H1 (cell line): ENCODE results near the gene AHRR. TPM values are rescaled to one million over a fixed set of nuclear protein-coding genes. Genes with fewer than 3 reads are reported as not detected.

Source experiments
- CTCF ChIA-PET: fragments of 300-600 bp; sonication (Branson Sonifier 250); formaldehyde crosslinking; loops from one replicate; lab custom pipeline; 2021; ENCODE audit not compliant: partially characterized antibody; lab: Charles Lee
- POLR2A ChIA-PET: fragments of 300-600 bp; sonication (Branson Sonifier 250); formaldehyde crosslinking; loops from one replicate; lab custom pipeline; 2021; ENCODE audit warnings: inconsistent platforms; ENCODE audit not compliant: partially characterized antibody; lab: Charles Lee
- DNase-seq, 2 experiments: peaks; one replicate each; pipeline versions ENCODE4 v3.0.0 to v3.0.0-alpha.2; 2010 to 2022; ENCODE audit warnings: low spot score in 2 of 2, low read depth in 1 of 2, mixed read lengths in 1 of 2
- FAIRE-seq: peaks from 2 replicates; lab custom pipeline; 2011; peaks lifted over from hg19 to GRCh38; lab: Jason Lieb, UNC
- H2AFZ ChIP-seq: 2 replicates; pipeline ENCODE4 v1.8.1; 2012; ENCODE audit warnings: low read length, inconsistent platforms
- H2AK5ac ChIP-seq: 2 replicates; pipeline ENCODE4 v1.6.1; 2013; ENCODE audit warnings: low read depth, low read length
- H2BK120ac ChIP-seq: replicated peaks from 2 replicates; pipeline ENCODE3; 2013; ENCODE audit warnings: low read depth, low read length, inconsistent platforms
- H2BK12ac ChIP-seq: 2 replicates; pipeline ENCODE4 v1.6.1; 2013; ENCODE audit warnings: low read depth, low read length
- H2BK15ac ChIP-seq: 2 replicates; pipeline ENCODE4 v1.6.1; 2013; ENCODE audit warnings: low read length
- H2BK20ac ChIP-seq: 2 replicates; pipeline ENCODE4 v1.6.1; 2013; ENCODE audit warnings: low read length
- H2BK5ac ChIP-seq: 2 replicates; pipeline ENCODE4 v1.6.1; 2013; ENCODE audit warnings: low read depth, low read length
- H3K14ac ChIP-seq: 2 replicates; pipeline ENCODE4 v1.6.1; 2013; ENCODE audit warnings: inconsistent platforms; ENCODE audit not compliant: insufficient read length
- H3K18ac ChIP-seq: 2 replicates; pipeline ENCODE4 v1.6.1; 2013; ENCODE audit warnings: low read length; ENCODE audit errors: extremely low read depth
- H3K23ac ChIP-seq: 2 replicates; pipeline ENCODE4 v1.6.1; 2013; ENCODE audit warnings: inconsistent platforms; ENCODE audit not compliant: insufficient read length
- H3K23me2 ChIP-seq: 2 replicates; pipeline ENCODE4 v1.6.1; 2013; ENCODE audit warnings: low read depth, low read length
- H3K27ac ChIP-seq: 2 replicates; pipeline ENCODE4 v1.6.1; 2011; ENCODE audit warnings: low read depth, low read length, inconsistent platforms
- H3K27me3 ChIP-seq, 4 experiments: replicated peaks in 1 of 4; 1 replicate in 1 of 4; 2 replicates in 3 of 4; pipeline versions ENCODE4 v1.6.1 to v1.8.1; 2011 to 2013; ENCODE audit warnings: low read length in 3 of 4, mild to moderate bottlenecking in 3 of 4, inconsistent platforms in 2 of 4, mixed read lengths in 2 of 4, moderate library complexity in 1 of 4; ENCODE audit not compliant: control insufficient read depth in 3 of 4, insufficient read depth in 3 of 4; ENCODE audit errors: extremely low read depth in 1 of 4
- H3K36me3 ChIP-seq, 4 experiments: 2 replicates each; pipeline versions ENCODE4 v1.6.1 to v1.8.1; 2011 to 2013; ENCODE audit warnings: mild to moderate bottlenecking in 4 of 4, low read length in 3 of 4, moderate library complexity in 2 of 4, control low read depth in 1 of 4, inconsistent platforms in 1 of 4; ENCODE audit not compliant: insufficient read depth in 4 of 4, control insufficient read depth in 2 of 4
- H3K4ac ChIP-seq: replicated peaks from 2 replicates; pipeline ENCODE3; 2013; ENCODE audit warnings: low read length, low read depth, mixed read lengths, inconsistent platforms; ENCODE audit not compliant: insufficient read length
- H3K4me1 ChIP-seq, 4 experiments: replicated peaks in 1 of 4; 1 replicate in 1 of 4; 2 replicates in 3 of 4; pipeline versions ENCODE4 v1.6.1 to v1.8.1; 2011 to 2013; ENCODE audit warnings: low read length in 3 of 4, inconsistent platforms in 2 of 4, mixed read lengths in 1 of 4; ENCODE audit not compliant: insufficient read depth in 4 of 4, control insufficient read depth in 3 of 4
- H3K4me2 ChIP-seq, 2 experiments: 2 replicates each; pipeline versions ENCODE4 v1.6.1 to v1.8.1; 2011 to 2013; ENCODE audit warnings: low read depth in 2 of 2, low read length in 2 of 2, control low read depth in 1 of 2, inconsistent platforms in 1 of 2, mild to moderate bottlenecking in 1 of 2; ENCODE audit not compliant: insufficient read depth in 1 of 2
- H3K4me3 ChIP-seq, 4 experiments: fragments of 200-600, 300-600 bp in 1 of 4; sonication (generic), shearing (Covaris generic), sonication (Bioruptor Twin) in 1 of 4; 2 replicates each; pipeline versions ENCODE4 v1.5.1 to v1.8.1; 2011 to 2016; ENCODE audit warnings: low read length in 4 of 4, low read depth in 3 of 4, control low read depth in 2 of 4, inconsistent platforms in 2 of 4, mild to moderate bottlenecking in 2 of 4, mixed read lengths in 1 of 4, moderate library complexity in 1 of 4; ENCODE audit not compliant: insufficient read depth in 2 of 4; ENCODE audit errors: extremely low read depth in 1 of 4
- H3K56ac ChIP-seq: replicated peaks from 2 replicates; pipeline ENCODE3; 2013; ENCODE audit warnings: low read depth, mild to moderate bottlenecking, mixed read lengths, low read length, inconsistent platforms; ENCODE audit not compliant: insufficient read length
- H3K79me1 ChIP-seq: 2 replicates; pipeline ENCODE4 v1.6.1; 2013; ENCODE audit warnings: low read depth, low read length, control low read depth
- H3K79me2 ChIP-seq, 2 experiments: 2 replicates each; pipeline versions ENCODE4 v1.6.1 to v1.8.1; 2012 to 2013; ENCODE audit warnings: low read length in 2 of 2, mild to moderate bottlenecking in 2 of 2, inconsistent platforms in 1 of 2; ENCODE audit not compliant: insufficient read depth in 2 of 2, control insufficient read depth in 1 of 2
- H3K9ac ChIP-seq, 4 experiments: replicated peaks in 1 of 4; 1 replicate in 1 of 4; 2 replicates in 3 of 4; pipeline versions ENCODE4 v1.6.1 to v1.8.1; 2011 to 2013; ENCODE audit warnings: low read depth in 3 of 4, low read length in 3 of 4, control low read depth in 2 of 4, mild to moderate bottlenecking in 2 of 4, moderate library complexity in 2 of 4, inconsistent platforms in 1 of 4; ENCODE audit errors: extremely low read depth in 1 of 4
- H3K9me3 ChIP-seq, 2 experiments: 2 replicates each; pipeline versions ENCODE4 v1.6.1 to v1.8.1; 2012 to 2013; ENCODE audit warnings: mild to moderate bottlenecking in 2 of 2, moderate library complexity in 2 of 2, control low read depth in 1 of 2, inconsistent platforms in 1 of 2, low read depth in 1 of 2, low read length in 1 of 2, mixed read lengths in 1 of 2; ENCODE audit not compliant: insufficient read depth in 2 of 2
- H4K20me1 ChIP-seq, 2 experiments: replicated peaks in 1 of 2; 2 replicates each; pipeline versions ENCODE3 to v1.8.1; 2011 to 2013; ENCODE audit warnings: inconsistent platforms in 2 of 2, low read length in 2 of 2, mild to moderate bottlenecking in 1 of 2; ENCODE audit not compliant: insufficient read depth in 2 of 2, control insufficient read depth in 1 of 2
- H4K5ac ChIP-seq: 2 replicates; pipeline ENCODE4 v1.6.1; 2013; ENCODE audit warnings: low read length, low read depth, mixed read lengths, inconsistent platforms; ENCODE audit not compliant: insufficient read length
- H4K8ac ChIP-seq: 2 replicates; pipeline ENCODE4 v1.8.0; 2013; ENCODE audit warnings: mild to moderate bottlenecking, moderate library complexity, low read length, inconsistent platforms; ENCODE audit not compliant: insufficient read depth; ENCODE audit errors: extremely low read depth
- H4K91ac ChIP-seq: replicated peaks from 2 replicates; pipeline ENCODE3; 2013; ENCODE audit warnings: low read length, mixed read lengths, inconsistent platforms; ENCODE audit not compliant: insufficient read length
- CBX8 ChIP-seq: fragments of 300-800, 300-1000 bp; sonication (generic); IDR thresholded peaks from 2 replicates; pipeline ENCODE4 v1.7.1; 2016; ENCODE audit warnings: low read depth, low read length, borderline replicate concordance
- CTBP2 ChIP-seq: IDR thresholded peaks from 2 replicates; pipeline ENCODE4 v1.7.0; 2011; ENCODE audit warnings: borderline replicate concordance, mild to moderate bottlenecking, moderate library complexity, mixed read lengths, low read length; ENCODE audit not compliant: insufficient read depth, insufficient read length
- E2F6 ChIP-seq: IDR thresholded peaks from 2 replicates; pipeline ENCODE4 v1.6.1; 2012; ENCODE audit warnings: inconsistent platforms
- GABPA ChIP-seq: IDR thresholded peaks from 2 replicates; pipeline ENCODE4 v1.6.1; 2011; ENCODE audit warnings: mild to moderate bottlenecking, low read length, moderate library complexity, borderline replicate concordance; ENCODE audit not compliant: insufficient read depth
- NRF1 ChIP-seq: IDR thresholded peaks from 2 replicates; pipeline ENCODE4 v1.6.1; 2011; ENCODE audit warnings: mild to moderate bottlenecking, low read depth, low read length, improper control_type of control experiment
- POU5F1 ChIP-seq: IDR thresholded peaks from 2 replicates; pipeline ENCODE4 v1.6.1; 2011; ENCODE audit warnings: low read depth, mild to moderate bottlenecking, low read length, moderate library complexity
- RAD21 ChIP-seq, 2 experiments: IDR thresholded peaks in 1 of 2; conservative IDR thresholded peaks in 1 of 2; 2 replicates each; pipeline ENCODE4 v1.6.1; 2011; ENCODE audit warnings: low read depth in 2 of 2, low read length in 2 of 2, improper control_type of control experiment in 1 of 2, inconsistent platforms in 1 of 2, mild to moderate bottlenecking in 1 of 2, moderate library complexity in 1 of 2
- SP1 ChIP-seq: IDR thresholded peaks from 2 replicates; pipeline ENCODE4 v1.6.1; 2011; ENCODE audit warnings: low read depth, low read length
- TCF12 ChIP-seq: IDR thresholded peaks from 2 replicates; pipeline ENCODE4 v1.6.1; 2011; ENCODE audit warnings: low read depth, mild to moderate bottlenecking, low read length
- YY1 ChIP-seq: IDR thresholded peaks from 2 replicates; pipeline ENCODE4 v1.6.1; 2011; ENCODE audit warnings: low read depth, mild to moderate bottlenecking, low read length
- WGBS, 2 experiments: shearing (Covaris generic) in 1 of 2; methylation state at CpG; one replicate each; pipeline versions ENCODE4 v1.1.6 to v1.1.7; 2013 to 2015; ENCODE audit warnings: low lambda C conversion rate in 2 of 2, mixed read lengths in 2 of 2, inconsistent platforms in 1 of 2, low coverage in 1 of 2, missing lambda C conversion rate in 1 of 2; ENCODE audit not compliant: insufficient replicate concordance in 2 of 2, insufficient coverage in 1 of 2, insufficient read length in 1 of 2; ENCODE audit errors: extremely low coverage in 1 of 2, missing lambda C conversion rate in 1 of 2; 5-methylcytosine and 5-hydroxymethylcytosine counted together
- polyA plus RNA-seq, 7 experiments: library from polyadenylated mRNA; depleted of rRNA in 3 of 7; stranded (reverse) in 5 of 7; unstranded in 2 of 7; fragments of >200 nt in 5 of 7; fragments of 200-250 nt in 2 of 7; gene quantifications; 1 replicate in 5 of 7; 2 replicates in 1 of 7; 4 replicates in 1 of 7; pipeline versions ENCODE4 v1.2.1 to v1.2.3, GENCODE V29; 2011 to 2013; ENCODE audit warnings: missing spikeins in 2 of 7, mixed read lengths in 2 of 7
- total RNA-seq: library from RNA; stranded (reverse); fragmentation: NEBNext Ultra II Directional; extraction: Animal tissue kit (Norgen Biotek cat#: 25700); gene quantifications from 2 replicates; pipeline ENCODE4 v1.2.1, GENCODE V29; 2021
- TF ChIP-seq, protein P1 (sequence below): IDR thresholded peaks from 2 replicates; pipeline ENCODE4 v1.6.1; 2012; ENCODE audit warnings: inconsistent platforms

Gene AHRR
- total and polyA plus RNA-seq, 2 of the 8 experiments (the other 6 are each of a cell fraction or from before 2014, with no cell fraction given), result 0.41 to 0.80 TPM

DNA sequence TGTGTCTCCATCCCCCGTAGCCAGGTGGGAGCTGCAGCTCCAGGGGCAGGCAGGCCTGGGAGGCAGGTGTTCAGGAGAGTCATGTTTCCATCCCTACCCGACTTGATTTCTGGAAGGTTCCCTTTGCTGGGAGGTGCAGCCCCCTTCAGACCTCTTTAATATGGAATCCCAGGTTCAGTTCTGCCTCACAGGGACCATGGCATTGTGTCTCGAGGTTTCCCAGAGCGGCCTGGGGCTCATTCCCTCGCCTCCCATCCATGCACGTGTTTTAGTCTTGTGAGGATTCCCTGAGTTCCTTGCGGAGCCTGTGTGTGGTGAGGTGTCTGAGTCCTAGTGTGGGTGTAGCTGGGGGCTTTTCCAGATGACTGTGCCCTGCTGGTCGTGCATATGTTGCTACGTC is 16.5 kb upstream of the AHRR start:
- POLR2A ChIA-PET, result interaction anchor here (1.2 to 1.4 kb wide), 2 partner anchors 9 to 34 kb away, joined by 3 read pairs; partner anchors contain the start of gene PDCD6
- no peaks in the 10 kb centered on the region for H3K23me2 ChIP-seq
- H3K4me3 ChIP-seq, result no peak overlapping the region
- no peak overlapping the region for H2BK20ac ChIP-seq
- H4K91ac ChIP-seq, result no peak overlapping the region
- no peak overlapping the region for H2AK5ac ChIP-seq
- H4K8ac ChIP-seq, result no peak overlapping the region
- H3K79me1 ChIP-seq, result peaks cover 7% of the 10 kb centered on the region
- H3K9ac ChIP-seq, result no peak overlapping the region
- CTCF ChIA-PET, result interaction anchor here (0.6 to 0.9 kb wide), 3 partner anchors 12 to 62 kb away, joined by 3 read pairs; no protein-coding TSS in a partner anchor
- no peaks in the 10 kb centered on the region for H3K27me3 ChIP-seq
- H4K5ac ChIP-seq, result no peak overlapping the region
- peaks cover 0 to 8% (median 4%) of the 10 kb centered on the region in 4 experiments; a peak in 3 of 8 replicates for H3K36me3 ChIP-seq
- H4K20me1 ChIP-seq, result peaks cover 6 to 8% of the 10 kb centered on the region in 2 experiments
- H3K4ac ChIP-seq, result no peak overlapping the region
- DNase-seq (no peak), FAIRE-seq (no peak)
- no peak overlapping the region for H2BK5ac ChIP-seq
- H3K14ac ChIP-seq, result no peak overlapping the region
- H3K23ac ChIP-seq, result no peak overlapping the region
- no peak overlapping the region for H3K4me2 ChIP-seq
- no peak overlapping the region for H2AFZ ChIP-seq
- WGBS, 2 experiments, result 84% methylated on average over 9 of the region's 9 CpGs; no CpG with 5 or more reads in 1 of the 2 experiments
- peaks cover 0 to 15% of the 10 kb centered on the region in 2 experiments; a peak in 1 of 4 replicates for H3K79me2 ChIP-seq
- no peak overlapping the region for H2BK120ac ChIP-seq
- no peak overlapping the region for H3K18ac ChIP-seq
- H3K9me3 ChIP-seq, result no peaks in the 10 kb centered on the region
- H2BK12ac ChIP-seq, result no peak overlapping the region
- H3K56ac ChIP-seq, result no peak overlapping the region
- H3K4me1 ChIP-seq, result peaks cover 0 to 10% (median 6%) of the 10 kb centered on the region in 4 experiments; a peak in 5 of 7 replicates
- no peak overlapping the region for H3K27ac ChIP-seq
- H2BK15ac ChIP-seq, result no peak overlapping the region
- no peak for TF ChIP-seq RAD21 (IDR thresholded peaks at IDR 0.05 in 1 of 2, conservative IDR thresholded peaks at IDR 0.05 in 1 of 2; ENCODE audit: low read depth in 2 of 2, low read length in 2 of 2)
- TF ChIP-seq, protein P1, sequence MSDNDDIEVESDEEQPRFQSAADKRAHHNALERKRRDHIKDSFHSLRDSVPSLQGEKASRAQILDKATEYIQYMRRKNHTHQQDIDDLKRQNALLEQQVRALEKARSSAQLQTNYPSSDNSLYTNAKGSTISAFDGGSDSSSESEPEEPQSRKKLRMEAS, result no peak
- no peak for TF ChIP-seq CTBP2
- TF ChIP-seq SP1, result no peak
- no peak for TF ChIP-seq TCF12
- TF ChIP-seq NRF1, result no peak
- TF ChIP-seq POU5F1, result no peak
- TF ChIP-seq GABPA, result no peak
- TF ChIP-seq E2F6, result no peak
- no peak for TF ChIP-seq YY1
- no peak for TF ChIP-seq CBX8
